H1 (cell line): ENCODE data around the gene IL10RA. TPM values are rescaled to one million over a fixed set of nuclear protein-coding genes. Genes with fewer than 3 reads are reported as not detected.

Source experiments
- CTCF ChIA-PET: fragments of 300-600 bp; sonication (Branson Sonifier 250); formaldehyde crosslinking; loops from one replicate; lab custom pipeline; 2021; ENCODE audit not compliant: partially characterized antibody; lab: Charles Lee
- POLR2A ChIA-PET: fragments of 300-600 bp; sonication (Branson Sonifier 250); formaldehyde crosslinking; loops from one replicate; lab custom pipeline; 2021; ENCODE audit warnings: inconsistent platforms; ENCODE audit not compliant: partially characterized antibody; lab: Charles Lee
- DNase-seq, 2 experiments: peaks; one replicate each; pipeline versions ENCODE4 v3.0.0 to v3.0.0-alpha.2; 2010 to 2022; ENCODE audit warnings: low spot score in 2 of 2, low read depth in 1 of 2, mixed read lengths in 1 of 2
- FAIRE-seq: peaks from 2 replicates; lab custom pipeline; 2011; peaks lifted over from hg19 to GRCh38; lab: Jason Lieb, UNC
- H2AFZ ChIP-seq: 2 replicates; pipeline ENCODE4 v1.8.1; 2012; ENCODE audit warnings: low read length, inconsistent platforms
- H2AK5ac ChIP-seq: 2 replicates; pipeline ENCODE4 v1.6.1; 2013; ENCODE audit warnings: low read depth, low read length
- H2BK120ac ChIP-seq: replicated peaks from 2 replicates; pipeline ENCODE3; 2013; ENCODE audit warnings: low read depth, low read length, inconsistent platforms
- H2BK12ac ChIP-seq: 2 replicates; pipeline ENCODE4 v1.6.1; 2013; ENCODE audit warnings: low read depth, low read length
- H2BK15ac ChIP-seq: 2 replicates; pipeline ENCODE4 v1.6.1; 2013; ENCODE audit warnings: low read length
- H2BK20ac ChIP-seq: 2 replicates; pipeline ENCODE4 v1.6.1; 2013; ENCODE audit warnings: low read length
- H2BK5ac ChIP-seq: 2 replicates; pipeline ENCODE4 v1.6.1; 2013; ENCODE audit warnings: low read depth, low read length
- H3K14ac ChIP-seq: 2 replicates; pipeline ENCODE4 v1.6.1; 2013; ENCODE audit warnings: inconsistent platforms; ENCODE audit not compliant: insufficient read length
- H3K18ac ChIP-seq: 2 replicates; pipeline ENCODE4 v1.6.1; 2013; ENCODE audit warnings: low read length; ENCODE audit errors: extremely low read depth
- H3K23ac ChIP-seq: 2 replicates; pipeline ENCODE4 v1.6.1; 2013; ENCODE audit warnings: inconsistent platforms; ENCODE audit not compliant: insufficient read length
- H3K23me2 ChIP-seq: 2 replicates; pipeline ENCODE4 v1.6.1; 2013; ENCODE audit warnings: low read depth, low read length
- H3K27ac ChIP-seq: 2 replicates; pipeline ENCODE4 v1.6.1; 2011; ENCODE audit warnings: low read depth, low read length, inconsistent platforms
- H3K27me3 ChIP-seq, 4 experiments: replicated peaks in 1 of 4; 1 replicate in 1 of 4; 2 replicates in 3 of 4; pipeline versions ENCODE4 v1.6.1 to v1.8.1; 2011 to 2013; ENCODE audit warnings: low read length in 3 of 4, mild to moderate bottlenecking in 3 of 4, inconsistent platforms in 2 of 4, mixed read lengths in 2 of 4, moderate library complexity in 1 of 4; ENCODE audit not compliant: control insufficient read depth in 3 of 4, insufficient read depth in 3 of 4; ENCODE audit errors: extremely low read depth in 1 of 4
- H3K36me3 ChIP-seq, 4 experiments: 2 replicates each; pipeline versions ENCODE4 v1.6.1 to v1.8.1; 2011 to 2013; ENCODE audit warnings: mild to moderate bottlenecking in 4 of 4, low read length in 3 of 4, moderate library complexity in 2 of 4, control low read depth in 1 of 4, inconsistent platforms in 1 of 4; ENCODE audit not compliant: insufficient read depth in 4 of 4, control insufficient read depth in 2 of 4
- H3K4ac ChIP-seq: replicated peaks from 2 replicates; pipeline ENCODE3; 2013; ENCODE audit warnings: low read length, low read depth, mixed read lengths, inconsistent platforms; ENCODE audit not compliant: insufficient read length
- H3K4me1 ChIP-seq, 4 experiments: replicated peaks in 1 of 4; 1 replicate in 1 of 4; 2 replicates in 3 of 4; pipeline versions ENCODE4 v1.6.1 to v1.8.1; 2011 to 2013; ENCODE audit warnings: low read length in 3 of 4, inconsistent platforms in 2 of 4, mixed read lengths in 1 of 4; ENCODE audit not compliant: insufficient read depth in 4 of 4, control insufficient read depth in 3 of 4
- H3K4me2 ChIP-seq, 2 experiments: 2 replicates each; pipeline versions ENCODE4 v1.6.1 to v1.8.1; 2011 to 2013; ENCODE audit warnings: low read depth in 2 of 2, low read length in 2 of 2, control low read depth in 1 of 2, inconsistent platforms in 1 of 2, mild to moderate bottlenecking in 1 of 2; ENCODE audit not compliant: insufficient read depth in 1 of 2
- H3K4me3 ChIP-seq, 4 experiments: fragments of 200-600, 300-600 bp in 1 of 4; sonication (generic), shearing (Covaris generic), sonication (Bioruptor Twin) in 1 of 4; 2 replicates each; pipeline versions ENCODE4 v1.5.1 to v1.8.1; 2011 to 2016; ENCODE audit warnings: low read length in 4 of 4, low read depth in 3 of 4, control low read depth in 2 of 4, inconsistent platforms in 2 of 4, mild to moderate bottlenecking in 2 of 4, mixed read lengths in 1 of 4, moderate library complexity in 1 of 4; ENCODE audit not compliant: insufficient read depth in 2 of 4; ENCODE audit errors: extremely low read depth in 1 of 4
- H3K56ac ChIP-seq: replicated peaks from 2 replicates; pipeline ENCODE3; 2013; ENCODE audit warnings: low read depth, mild to moderate bottlenecking, mixed read lengths, low read length, inconsistent platforms; ENCODE audit not compliant: insufficient read length
- H3K79me1 ChIP-seq: 2 replicates; pipeline ENCODE4 v1.6.1; 2013; ENCODE audit warnings: low read depth, low read length, control low read depth
- H3K79me2 ChIP-seq, 2 experiments: 2 replicates each; pipeline versions ENCODE4 v1.6.1 to v1.8.1; 2012 to 2013; ENCODE audit warnings: low read length in 2 of 2, mild to moderate bottlenecking in 2 of 2, inconsistent platforms in 1 of 2; ENCODE audit not compliant: insufficient read depth in 2 of 2, control insufficient read depth in 1 of 2
- H3K9ac ChIP-seq, 4 experiments: replicated peaks in 1 of 4; 1 replicate in 1 of 4; 2 replicates in 3 of 4; pipeline versions ENCODE4 v1.6.1 to v1.8.1; 2011 to 2013; ENCODE audit warnings: low read depth in 3 of 4, low read length in 3 of 4, control low read depth in 2 of 4, mild to moderate bottlenecking in 2 of 4, moderate library complexity in 2 of 4, inconsistent platforms in 1 of 4; ENCODE audit errors: extremely low read depth in 1 of 4
- H3K9me3 ChIP-seq, 2 experiments: 2 replicates each; pipeline versions ENCODE4 v1.6.1 to v1.8.1; 2012 to 2013; ENCODE audit warnings: mild to moderate bottlenecking in 2 of 2, moderate library complexity in 2 of 2, control low read depth in 1 of 2, inconsistent platforms in 1 of 2, low read depth in 1 of 2, low read length in 1 of 2, mixed read lengths in 1 of 2; ENCODE audit not compliant: insufficient read depth in 2 of 2
- H4K20me1 ChIP-seq, 2 experiments: replicated peaks in 1 of 2; 2 replicates each; pipeline versions ENCODE3 to v1.8.1; 2011 to 2013; ENCODE audit warnings: inconsistent platforms in 2 of 2, low read length in 2 of 2, mild to moderate bottlenecking in 1 of 2; ENCODE audit not compliant: insufficient read depth in 2 of 2, control insufficient read depth in 1 of 2
- H4K5ac ChIP-seq: 2 replicates; pipeline ENCODE4 v1.6.1; 2013; ENCODE audit warnings: low read length, low read depth, mixed read lengths, inconsistent platforms; ENCODE audit not compliant: insufficient read length
- H4K8ac ChIP-seq: 2 replicates; pipeline ENCODE4 v1.8.0; 2013; ENCODE audit warnings: mild to moderate bottlenecking, moderate library complexity, low read length, inconsistent platforms; ENCODE audit not compliant: insufficient read depth; ENCODE audit errors: extremely low read depth
- H4K91ac ChIP-seq: replicated peaks from 2 replicates; pipeline ENCODE3; 2013; ENCODE audit warnings: low read length, mixed read lengths, inconsistent platforms; ENCODE audit not compliant: insufficient read length
- POU5F1 ChIP-seq: IDR thresholded peaks from 2 replicates; pipeline ENCODE4 v1.6.1; 2011; ENCODE audit warnings: low read depth, mild to moderate bottlenecking, low read length, moderate library complexity
- WGBS, 2 experiments: shearing (Covaris generic) in 1 of 2; methylation state at CpG; one replicate each; pipeline versions ENCODE4 v1.1.6 to v1.1.7; 2013 to 2015; ENCODE audit warnings: low lambda C conversion rate in 2 of 2, mixed read lengths in 2 of 2, inconsistent platforms in 1 of 2, low coverage in 1 of 2, missing lambda C conversion rate in 1 of 2; ENCODE audit not compliant: insufficient replicate concordance in 2 of 2, insufficient coverage in 1 of 2, insufficient read length in 1 of 2; ENCODE audit errors: extremely low coverage in 1 of 2, missing lambda C conversion rate in 1 of 2; 5-methylcytosine and 5-hydroxymethylcytosine counted together
- polyA plus RNA-seq, 7 experiments: library from polyadenylated mRNA; depleted of rRNA in 3 of 7; stranded (reverse) in 5 of 7; unstranded in 2 of 7; fragments of >200 nt in 5 of 7; fragments of 200-250 nt in 2 of 7; gene quantifications; 1 replicate in 5 of 7; 2 replicates in 1 of 7; 4 replicates in 1 of 7; pipeline versions ENCODE4 v1.2.1 to v1.2.3, GENCODE V29; 2011 to 2013; ENCODE audit warnings: missing spikeins in 2 of 7, mixed read lengths in 2 of 7
- total RNA-seq: library from RNA; stranded (reverse); fragmentation: NEBNext Ultra II Directional; extraction: Animal tissue kit (Norgen Biotek cat#: 25700); gene quantifications from 2 replicates; pipeline ENCODE4 v1.2.1, GENCODE V29; 2021

Gene IL10RA
- total and polyA plus RNA-seq, 2 of the 8 experiments (the other 6 are each of a cell fraction or from before 2014, with no cell fraction given), result 0.05 to 0.11 TPM

- H3K9me3 ChIP-seq, result no peaks in the 10 kb centered on the region; a peak in 2 of 4 replicates
- H3K79me1 ChIP-seq, result no peaks in the 10 kb centered on the region
- H2BK5ac ChIP-seq, result no peak overlapping the region
- no peak overlapping the region for H3K23ac ChIP-seq
- H3K14ac ChIP-seq, result no peak overlapping the region
- H3K36me3 ChIP-seq, result no peaks in the 10 kb centered on the region
- no peak overlapping the region for H2BK120ac ChIP-seq
- peaks cover 0 to 2% (median 0%) of the 10 kb centered on the region in 4 experiments; a peak in 1 of 7 replicates for H3K27me3 ChIP-seq
- H2AFZ ChIP-seq, result no peak overlapping the region
- ChIA-PET POLR2A (no interaction called here), CTCF (interaction anchor here (1.0 to 1.2 kb wide), 3 partner anchors 8 to 39 kb away, joined by 3 read pairs; no protein-coding TSS in a partner anchor)
- 96% methylated on average over 3 of the region's 3 CpGs; no CpG with 5 or more reads in 1 of the 2 experiments for WGBS, 2 experiments
- H3K4me1 ChIP-seq, result no peaks in the 10 kb centered on the region
- DNase-seq (no peak), FAIRE-seq (no peak)
- no peak overlapping the region for H3K4me2 ChIP-seq
- no peak overlapping the region for H3K18ac ChIP-seq
- no peaks in the 10 kb centered on the region; the same call in 1 of the 2 replicates for H3K23me2 ChIP-seq
- no peak overlapping the region for H2AK5ac ChIP-seq
- H2BK20ac ChIP-seq, result no peak overlapping the region
- no peak overlapping the region for H2BK12ac ChIP-seq
- no peak overlapping the region for H3K4me3 ChIP-seq
- no peak overlapping the region for H4K91ac ChIP-seq
- H3K27ac ChIP-seq, result no peak overlapping the region
- H2BK15ac ChIP-seq, result no peak overlapping the region
- no peaks in the 10 kb centered on the region for H4K20me1 ChIP-seq
- no peaks in the 10 kb centered on the region; a peak in 1 of 4 replicates for H3K79me2 ChIP-seq
- H3K9ac ChIP-seq, result no peak overlapping the region
- H3K4ac ChIP-seq, result no peak overlapping the region
- no peak overlapping the region for H3K56ac ChIP-seq
- no peak overlapping the region for H4K8ac ChIP-seq
- no peak overlapping the region for H4K5ac ChIP-seq
- TF ChIP-seq POU5F1, result no peak
Observed at GRCh38 chr11:118014022-118014421, 27.8 kb downstream of the IL10RA start.
